NCI-H128 (cell line): ENCODE measurements around the gene IFI6.
A peak's percentile ranks its signal among the peaks of the same experiment; 100 is the strongest.
"Not testable (repeated sequence)": the region's sequence is repeated elsewhere in the genome, so short reads cannot be mapped to it uniquely, and the experiment has no call there.

ENCODE experiments used
- DNase-seq: peaks from one replicate; lab custom pipeline; 2025; ENCODE audit not compliant: unreplicated experiment; lab: John Stamatoyannopoulos, UW

Gene IFI6, protein sequence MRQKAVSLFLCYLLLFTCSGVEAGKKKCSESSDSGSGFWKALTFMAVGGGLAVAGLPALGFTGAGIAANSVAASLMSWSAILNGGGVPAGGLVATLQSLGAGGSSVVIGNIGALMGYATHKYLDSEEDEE

DNA sequence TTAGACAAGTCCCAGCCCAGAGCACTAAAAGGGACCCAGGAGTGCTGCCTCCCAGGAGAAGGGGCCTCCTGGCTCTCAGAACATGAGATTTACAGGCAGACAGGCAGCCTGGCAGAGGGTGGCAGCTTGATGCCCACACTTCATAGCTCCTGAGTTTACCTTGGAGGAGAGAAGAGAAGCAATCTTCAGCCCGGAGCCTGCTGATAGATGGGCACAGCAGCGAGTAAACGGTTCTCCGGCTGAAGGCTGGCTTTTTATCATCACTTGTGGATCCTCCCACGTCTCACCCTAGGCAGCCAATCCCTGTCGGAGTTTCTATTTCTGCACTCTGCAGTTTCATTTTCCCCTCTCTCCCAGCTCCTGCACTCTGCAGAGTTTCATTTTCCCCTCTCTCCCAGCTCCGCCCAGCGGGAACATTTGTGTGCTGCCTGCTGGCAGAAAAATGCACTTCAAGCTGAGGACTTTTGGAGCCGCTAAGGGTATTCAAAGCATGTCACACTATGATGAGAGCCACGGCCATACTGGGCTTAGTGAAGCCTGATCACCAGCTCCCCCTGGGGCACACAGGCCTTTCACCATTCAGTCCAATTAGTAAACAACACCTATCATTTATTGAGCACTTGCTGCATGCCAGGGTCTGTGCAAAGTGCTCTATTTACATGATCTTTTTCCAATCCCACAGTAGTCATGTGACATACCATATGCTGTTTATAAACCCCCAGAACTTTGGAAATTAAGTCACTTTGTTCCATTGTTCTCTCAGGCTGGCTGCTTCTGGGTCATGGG, at the start of gene IFI6:
Gene IFI6 (minus strand): TSS at position 229 of the 786 bp plus-strand sequence. CDS start 2,878 bp downstream, outside the sequence.
- peak; percentile 98 for DNase-seq

DNA sequence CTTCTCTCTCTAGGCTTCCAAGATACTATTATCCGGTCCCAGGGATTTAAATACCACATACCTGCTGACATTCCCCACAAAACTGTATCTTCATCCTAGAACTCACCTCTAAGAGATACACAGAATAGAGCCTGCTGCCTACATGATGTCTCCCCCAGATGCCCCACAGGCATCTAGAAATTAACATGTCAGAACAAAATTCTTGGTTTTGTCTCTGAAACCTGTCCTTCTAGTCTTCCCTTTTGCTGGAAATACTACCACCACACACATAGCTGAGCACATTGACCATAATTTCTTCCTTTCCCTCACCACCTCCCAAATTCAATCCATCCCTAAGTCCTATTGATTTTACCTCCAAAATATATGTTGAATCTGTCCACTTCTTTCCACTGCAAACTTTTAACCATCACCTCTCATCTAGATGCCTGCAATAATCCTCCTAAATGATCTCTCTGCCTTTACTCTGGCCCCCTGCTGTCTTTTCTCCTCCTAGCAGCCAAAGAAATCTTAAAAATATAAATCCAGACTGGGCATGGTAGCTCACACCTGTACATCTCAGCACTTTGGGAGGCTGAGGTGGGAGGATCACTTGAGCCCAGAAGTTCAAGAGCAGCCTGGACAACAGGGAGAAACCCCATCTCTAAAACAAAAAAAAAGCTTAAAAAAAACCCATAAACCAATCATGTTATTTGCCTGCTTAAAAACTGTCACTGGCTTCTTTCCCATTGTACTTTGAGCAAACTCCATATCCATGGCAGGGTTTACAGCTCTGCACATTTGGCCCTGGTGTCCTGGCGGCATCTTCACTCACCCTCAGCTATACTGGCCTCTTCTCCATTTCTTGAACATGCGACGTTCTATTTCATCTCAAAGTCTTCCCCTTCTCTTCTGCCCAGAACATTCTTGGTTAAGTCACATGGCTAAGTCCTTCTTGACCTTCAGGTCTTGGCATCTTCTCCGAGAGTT, 47.6 kb upstream of the IFI6 start:
- DNase-seq: no peak

DNA sequence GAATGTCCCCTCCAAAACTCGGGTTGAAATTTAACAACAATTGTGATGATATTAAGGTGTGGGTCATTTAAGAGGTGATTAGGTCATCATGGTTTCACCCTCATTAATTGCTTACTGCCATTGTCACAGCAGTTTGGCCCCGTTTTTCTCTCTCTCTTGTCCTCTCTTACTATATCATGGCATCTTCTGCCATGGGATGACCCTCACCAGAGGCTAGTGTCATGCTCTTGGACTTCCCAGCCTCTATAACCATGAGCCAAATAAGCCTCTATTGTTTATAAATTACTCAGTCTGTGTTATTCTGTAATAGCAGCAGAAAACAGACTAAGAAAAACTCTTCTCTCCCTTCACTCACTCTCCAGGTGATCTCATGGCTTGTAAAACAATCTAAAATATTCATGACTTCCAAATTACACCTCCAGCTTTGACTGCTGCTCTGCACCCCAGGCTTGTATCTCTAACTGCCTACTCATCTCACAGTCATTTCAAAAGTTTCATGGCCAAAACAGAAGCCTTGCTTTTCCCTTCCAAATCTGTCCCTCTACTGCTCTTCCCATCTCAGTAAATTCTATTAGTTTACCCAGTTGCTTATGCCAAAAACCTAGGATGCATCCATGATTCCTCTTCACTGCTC, 44.4 kb upstream of the IFI6 start:
- DNase-seq: no peak

DNA sequence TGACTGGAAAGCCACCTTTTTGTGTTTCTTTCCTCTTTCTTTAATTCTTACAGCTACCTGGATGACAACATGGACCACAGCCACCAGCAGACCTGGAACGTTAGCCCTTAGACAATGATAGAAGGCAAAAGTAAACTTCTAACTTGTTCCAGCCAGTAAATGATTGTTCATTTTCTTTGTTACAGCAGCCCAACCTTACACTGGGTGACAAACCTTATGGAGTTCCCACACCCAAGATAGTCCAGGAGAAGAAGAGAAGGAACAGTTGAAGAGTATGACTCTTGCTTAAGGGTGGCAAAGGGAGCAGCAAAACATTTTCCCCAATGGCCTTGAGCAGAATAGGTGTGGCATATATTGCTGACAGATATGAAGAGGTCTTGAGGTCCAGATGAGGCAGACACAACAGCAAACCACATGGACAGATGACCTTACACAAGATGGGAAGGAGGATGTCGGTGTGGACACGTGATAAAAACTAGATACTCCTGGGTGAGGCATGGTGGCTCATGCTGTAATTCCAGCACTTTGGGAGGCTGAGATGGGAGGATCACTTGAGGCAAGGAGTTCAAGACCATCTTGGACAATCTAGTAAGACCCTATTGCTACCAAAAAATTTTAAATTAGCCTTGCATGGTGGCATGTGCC, 42.0 kb upstream of the IFI6 start:
- DNase-seq: no peak

DNA sequence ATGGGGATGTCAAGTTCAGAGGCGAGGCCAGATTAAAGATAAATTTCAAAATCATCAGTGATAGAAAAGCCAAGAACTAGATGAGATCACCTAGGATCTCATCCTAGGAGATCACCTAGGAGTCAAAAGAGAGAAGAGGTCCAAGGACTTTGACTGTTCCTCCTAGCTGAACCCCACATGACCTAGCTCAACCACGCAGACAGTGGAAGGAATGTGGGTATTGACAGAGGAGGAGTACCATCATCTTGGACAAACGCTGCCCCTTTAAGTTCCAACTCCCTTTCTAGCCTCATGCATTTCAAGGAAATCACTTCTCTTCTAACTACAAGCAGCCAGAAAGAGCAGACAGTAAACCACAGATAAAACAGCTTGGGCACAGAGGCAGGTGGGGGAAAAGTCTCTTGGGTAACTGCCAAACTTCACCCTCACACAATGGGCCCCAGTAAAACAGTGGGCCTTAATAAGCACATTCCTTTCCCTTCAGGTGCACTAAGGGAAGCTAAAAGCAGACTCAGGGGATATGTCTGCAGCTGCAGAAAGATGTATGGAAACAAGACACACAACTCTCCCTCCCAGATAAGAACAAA, 41.2 kb upstream of the IFI6 start:
- DNase-seq: peak; percentile 8

DNA sequence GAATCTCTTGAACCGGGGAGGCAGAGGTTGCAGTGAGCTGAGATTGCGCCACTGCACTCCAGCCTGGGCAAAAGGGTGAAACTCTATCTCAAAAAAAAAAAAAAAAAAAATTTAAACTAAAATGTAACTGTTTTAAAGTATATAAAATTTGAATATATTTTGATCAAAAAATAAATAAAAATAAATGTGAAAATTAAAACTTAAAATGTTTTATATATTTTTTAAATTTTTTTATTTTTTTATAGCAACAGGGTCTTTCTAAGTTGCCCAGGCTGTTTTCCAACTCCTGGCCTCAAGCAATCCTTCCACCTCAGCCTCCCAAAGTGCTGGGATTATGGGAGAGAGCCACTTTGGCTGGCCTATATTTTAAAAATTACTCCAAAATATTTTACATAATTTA, 38.6 kb upstream of the IFI6 start:
- DNase-seq: no peak

DNA sequence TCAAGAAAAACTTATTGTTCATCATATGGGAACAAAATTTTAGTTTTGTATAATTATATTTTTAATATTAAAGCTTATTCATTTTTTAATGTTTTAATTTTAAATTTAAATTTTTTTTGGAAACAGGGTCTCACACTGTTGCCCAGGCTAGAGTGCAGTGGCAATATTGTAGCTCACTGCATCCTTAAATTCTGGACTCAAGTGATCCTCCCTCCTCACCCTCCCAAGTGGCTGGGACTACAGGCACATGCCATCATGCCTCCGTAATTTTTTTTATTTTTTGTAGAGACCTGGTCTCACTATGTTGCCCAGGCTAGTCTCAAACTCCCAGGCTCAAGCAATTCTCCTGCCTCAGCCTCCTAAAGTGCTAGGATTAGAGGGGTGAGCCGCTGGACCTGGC, 33.6 kb upstream of the IFI6 start:
- no peak for DNase-seq

DNA sequence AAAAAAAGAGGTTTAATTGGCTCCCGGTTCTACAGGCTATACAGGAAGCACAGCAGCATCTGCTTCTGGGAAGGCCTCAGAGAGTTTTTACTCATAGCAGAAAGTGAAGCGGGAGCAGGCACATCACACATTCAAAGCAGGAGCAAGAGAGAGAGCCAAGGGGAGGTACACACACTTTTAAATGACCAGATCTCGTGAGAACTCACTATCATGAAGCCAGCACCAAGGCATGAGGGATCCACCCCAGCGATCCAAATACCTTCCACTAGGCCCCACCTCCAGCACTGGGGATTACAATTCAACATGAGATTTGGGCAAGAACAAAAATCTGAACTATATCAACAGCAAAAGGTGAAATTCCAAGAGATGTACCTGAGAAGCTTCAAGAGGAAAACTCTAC, 33.0 kb upstream of the IFI6 start:
- no peak for DNase-seq

DNA sequence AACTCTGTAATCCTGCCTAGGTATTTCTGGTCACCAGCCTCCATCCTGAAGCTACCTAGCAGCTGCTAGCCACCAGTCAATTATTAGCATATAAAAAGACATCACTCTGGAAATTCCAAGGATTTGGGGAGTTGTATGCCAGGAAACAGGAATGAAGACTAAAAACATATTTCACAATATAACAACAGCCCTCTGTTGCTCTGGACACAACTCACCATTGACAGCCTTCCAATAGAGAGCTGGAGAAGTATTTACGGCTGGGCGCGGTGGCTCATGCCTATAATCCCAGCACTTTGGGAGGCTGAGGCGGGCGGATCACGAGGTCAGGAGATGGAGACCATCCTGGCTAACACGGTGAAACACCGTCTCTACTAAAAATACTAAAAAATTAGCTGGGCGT, 24.8 kb upstream of the IFI6 start:
- not testable (repeated sequence) for DNase-seq

DNA sequence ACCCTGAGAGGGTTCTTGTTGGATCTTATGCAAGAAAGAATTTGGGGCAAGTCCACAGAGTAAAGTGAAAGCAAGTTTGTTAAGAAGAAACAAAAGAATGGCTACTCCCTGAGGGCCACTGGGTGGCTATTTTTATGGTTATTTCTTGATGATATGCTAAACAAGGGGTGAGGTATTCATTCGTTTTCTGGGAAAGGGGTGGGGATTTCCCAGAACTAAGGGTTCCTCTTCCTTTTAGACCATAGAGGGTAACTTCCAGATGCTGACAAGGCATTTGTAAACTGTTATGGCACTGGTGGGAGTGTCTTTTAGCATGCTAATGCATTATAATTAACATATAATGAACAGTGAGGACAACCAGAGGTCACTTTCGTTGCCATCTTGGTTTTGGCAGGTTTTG, 18.2 kb upstream of the IFI6 start:
- no peak for DNase-seq

DNA sequence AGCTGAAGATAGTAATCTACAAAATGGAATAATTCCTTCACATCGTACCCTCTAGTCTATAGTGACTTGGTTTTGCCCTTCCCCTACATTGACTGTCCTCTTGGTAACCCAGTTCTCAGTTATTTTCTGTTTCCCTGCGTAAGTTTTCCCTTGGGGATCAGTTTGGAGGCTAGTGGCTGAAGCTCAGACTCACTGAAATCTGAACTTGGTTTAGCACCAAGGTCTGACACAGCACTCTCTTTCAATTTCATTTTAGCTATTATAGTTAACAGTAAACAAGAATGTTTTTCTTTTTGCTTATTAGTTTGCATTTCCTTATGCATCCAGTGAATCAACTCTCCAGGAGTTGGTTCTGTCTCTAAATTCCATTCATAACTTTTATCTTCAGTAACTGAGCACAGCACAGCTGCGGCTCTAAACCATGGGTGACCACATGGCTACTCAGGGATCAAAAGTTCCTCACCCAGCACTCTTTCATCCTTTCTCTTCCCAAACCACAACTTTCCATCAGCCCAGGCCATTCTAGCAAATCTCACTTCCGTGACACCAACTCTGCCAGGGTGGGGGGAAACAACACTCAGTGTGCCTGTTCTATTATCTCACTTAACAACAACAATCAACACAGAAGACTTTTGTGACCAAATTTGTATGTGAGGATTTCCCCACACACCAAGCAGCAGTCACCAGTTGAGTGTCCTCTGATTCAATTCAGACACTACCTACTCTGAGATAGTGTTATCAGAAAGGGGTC, 17.6 kb upstream of the IFI6 start:
- DNase-seq: no peak

DNA sequence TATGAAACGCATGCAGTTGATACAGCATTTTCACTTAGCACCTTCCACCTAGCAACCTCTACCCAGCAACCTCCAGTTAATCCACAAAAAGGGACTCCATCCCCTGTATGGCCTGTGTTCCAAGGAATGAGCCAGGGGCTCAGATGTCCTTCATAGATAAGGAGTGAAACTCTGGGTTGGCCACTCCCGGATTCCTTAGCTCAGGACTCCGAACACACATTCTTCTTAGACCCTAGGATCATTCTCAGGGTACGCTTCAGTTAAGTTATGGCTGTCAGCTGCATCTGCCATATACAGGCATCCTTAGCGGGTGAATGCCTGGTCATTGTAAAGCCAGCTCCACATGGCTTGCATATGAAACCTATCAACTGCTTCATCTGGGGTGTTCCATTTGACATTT, 15.9 kb upstream of the IFI6 start:
- DNase-seq: no peak

DNA sequence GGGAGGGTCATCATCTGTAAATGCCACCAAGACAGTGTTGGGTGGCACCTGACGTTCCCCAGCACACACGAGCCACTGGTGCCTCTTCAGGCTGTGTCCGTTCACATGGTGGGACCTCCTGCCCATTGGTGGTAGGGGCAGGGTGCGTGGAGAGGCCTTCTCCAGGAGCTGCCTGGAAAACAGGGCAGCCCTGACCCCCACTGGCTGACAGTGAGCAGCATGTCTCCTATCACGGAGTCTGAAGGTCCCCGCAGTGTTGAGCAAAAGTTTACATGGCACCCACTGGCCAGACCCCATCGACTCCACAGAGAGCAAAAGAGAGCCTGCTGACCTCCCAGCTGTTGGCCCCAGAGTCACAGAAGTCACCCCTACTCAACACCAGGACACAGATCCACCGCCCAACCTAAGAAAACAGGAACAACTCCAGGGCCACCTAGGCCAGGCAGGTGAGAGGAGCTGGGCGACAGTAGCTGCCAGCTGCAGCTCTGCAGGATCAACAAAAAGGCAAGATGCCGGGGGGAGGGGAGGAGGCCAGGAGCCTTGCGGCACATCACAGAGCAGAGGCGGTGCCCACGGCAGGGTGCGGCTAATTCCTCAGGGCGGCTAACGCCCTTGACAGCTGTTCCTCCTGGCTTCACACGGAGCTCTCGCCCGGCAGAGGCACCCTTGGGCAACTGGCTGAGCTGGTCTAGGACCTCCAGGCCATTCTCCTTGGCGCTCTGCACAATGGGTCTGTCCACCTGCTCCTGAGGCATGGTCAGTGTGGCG, 14.4 kb upstream of the IFI6 start:
- DNase-seq: no peak

DNA sequence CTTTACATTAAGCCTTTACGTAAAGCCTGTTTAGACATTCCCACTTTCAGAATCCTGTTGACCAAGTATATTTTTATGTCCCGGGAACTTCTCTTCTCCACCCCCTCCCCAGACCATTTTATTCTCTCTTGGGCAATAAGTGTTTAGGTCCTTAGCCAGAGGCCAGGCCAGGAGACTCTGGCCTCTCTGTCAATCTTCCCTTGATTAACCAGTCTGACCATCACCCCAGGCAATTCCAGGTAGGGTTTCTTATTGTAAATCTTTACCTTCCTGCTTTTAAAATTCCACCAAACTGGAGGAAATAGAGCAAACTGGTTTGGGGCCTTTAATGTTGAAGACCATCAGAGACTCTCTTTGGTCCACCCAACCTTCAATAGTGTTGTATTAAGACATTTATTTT, 12.2 kb upstream of the IFI6 start:
- no peak for DNase-seq

DNA sequence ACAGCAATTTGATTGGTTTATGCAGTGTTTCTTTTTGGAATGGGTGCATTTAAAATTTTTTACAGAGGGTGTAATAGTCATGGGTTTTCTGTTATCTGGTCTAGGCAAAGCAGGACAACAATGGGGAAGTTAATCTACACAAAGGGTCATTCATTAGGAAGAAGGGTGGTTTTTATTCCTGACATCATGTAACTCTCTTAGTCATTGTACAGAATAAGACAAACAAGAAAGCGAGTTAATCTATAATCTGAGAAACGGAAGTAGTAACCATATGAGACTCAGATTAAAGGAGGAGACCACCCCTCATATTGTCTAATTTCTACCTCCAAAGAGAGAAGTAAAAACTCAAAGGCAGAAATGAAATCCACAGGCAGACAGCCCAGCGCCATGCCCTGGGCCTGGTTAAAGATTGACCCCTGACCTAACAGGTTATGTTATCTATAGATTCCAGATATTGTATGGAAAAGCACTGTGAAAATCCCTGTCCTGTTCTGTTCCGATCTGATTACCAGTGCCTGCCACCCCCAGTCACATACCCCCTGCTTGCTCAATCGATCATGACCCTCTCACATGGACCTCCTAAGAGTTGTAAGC, 10.5 kb upstream of the IFI6 start:
- no peak for DNase-seq

DNA sequence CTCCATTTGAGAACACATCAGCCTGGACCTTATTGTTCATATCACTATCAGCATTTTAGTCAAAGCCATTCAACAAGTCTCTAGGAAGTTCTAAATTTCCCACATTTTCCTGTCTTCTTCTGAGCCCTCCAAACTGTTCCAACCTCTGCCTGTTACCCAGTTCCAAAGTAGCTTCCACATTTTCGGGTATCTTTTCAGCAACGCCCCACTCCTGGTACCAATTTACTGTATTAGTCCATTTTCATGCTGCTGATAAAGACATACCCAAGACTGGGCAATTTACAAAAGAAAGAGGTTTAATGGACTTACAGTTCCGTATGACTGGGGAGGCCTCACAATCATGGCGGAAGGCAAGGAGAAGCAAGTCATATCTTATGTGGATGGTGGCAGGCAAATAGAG, 9.6 kb upstream of the IFI6 start:
- DNase-seq: not testable (repeated sequence)

DNA sequence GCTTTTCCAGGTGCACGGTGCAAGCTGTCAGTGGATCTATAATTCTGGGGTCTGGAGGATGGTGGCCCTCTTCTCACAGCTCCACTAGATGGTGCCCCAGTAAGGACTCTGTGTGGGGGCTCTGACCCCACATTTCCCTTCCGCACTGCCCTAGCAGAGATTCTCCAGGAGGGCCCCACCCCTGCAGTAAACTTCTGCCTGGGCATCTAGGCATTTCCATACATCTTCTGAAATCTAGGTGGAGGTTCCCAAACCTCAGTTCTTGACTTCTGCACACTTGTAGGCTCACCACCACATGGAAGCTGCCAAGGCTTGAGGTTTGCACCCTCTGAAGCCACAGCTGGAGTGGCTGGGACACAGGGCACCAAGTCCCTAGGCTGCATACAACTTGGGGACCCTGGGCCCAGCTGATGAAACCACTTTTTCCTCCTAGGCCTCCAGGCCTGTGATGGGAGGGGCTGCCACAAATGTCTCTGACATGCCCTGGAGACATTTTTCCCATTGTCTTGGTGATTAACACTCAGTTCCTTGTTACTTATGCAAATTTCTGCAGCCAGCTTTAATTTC, 8.3 kb upstream of the IFI6 start:
- DNase-seq: not testable (repeated sequence)

DNA sequence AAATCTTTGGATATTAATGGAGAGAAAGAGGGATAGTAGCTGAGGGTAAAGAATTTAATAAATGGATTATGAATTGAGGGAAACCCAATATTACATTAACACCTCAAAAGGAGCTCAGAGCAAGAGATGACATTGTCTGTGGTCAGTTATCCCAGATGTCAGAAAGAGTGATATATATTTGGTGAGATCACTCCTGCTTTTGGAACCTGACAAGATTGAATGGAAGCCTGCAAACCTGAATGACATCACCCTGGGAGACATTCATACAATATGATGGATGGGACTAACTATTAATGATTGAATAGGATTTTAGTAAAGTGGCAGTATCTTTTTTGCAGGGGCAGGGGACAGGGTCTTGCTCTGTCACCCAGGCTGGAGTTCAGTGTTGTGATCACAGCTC, 6.8 kb upstream of the IFI6 start:
- DNase-seq: no peak
